Nucleus accumbens (tissue), 56 donors: ENCODE data around the gene ADCY1.
"Not testable (repeated sequence)": the region's sequence is repeated elsewhere in the genome, so short reads cannot be mapped to it uniquely, and the experiment has no call there.

ENCODE experiments used
- DNase-seq, 56 donors: peaks; one replicate each; lab custom pipeline; 2025; lab: John Stamatoyannopoulos, UW

ADCY1 gene

DNA sequence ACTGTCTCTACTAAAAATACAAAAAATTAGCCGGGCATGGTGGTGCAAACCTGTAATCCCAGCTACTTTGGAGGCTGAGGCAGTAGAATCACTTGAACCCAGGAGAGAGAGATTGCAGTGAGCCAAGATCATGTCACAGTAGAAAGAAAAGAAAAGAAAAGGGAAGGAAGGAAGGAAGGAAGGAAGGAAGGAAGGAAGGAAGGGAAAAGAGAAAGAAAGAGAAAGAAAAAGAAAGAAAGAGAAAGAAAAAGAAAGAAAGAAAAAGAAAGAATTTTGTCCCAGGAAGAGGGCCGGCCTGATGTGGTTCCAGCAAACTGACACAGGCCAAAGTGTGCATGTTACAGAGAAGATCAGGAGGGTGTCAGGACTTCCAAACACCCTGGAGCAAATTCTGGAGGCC is 151.1 kb downstream of the ADCY1 start:
- DNase-seq, result not testable (repeated sequence)

DNA sequence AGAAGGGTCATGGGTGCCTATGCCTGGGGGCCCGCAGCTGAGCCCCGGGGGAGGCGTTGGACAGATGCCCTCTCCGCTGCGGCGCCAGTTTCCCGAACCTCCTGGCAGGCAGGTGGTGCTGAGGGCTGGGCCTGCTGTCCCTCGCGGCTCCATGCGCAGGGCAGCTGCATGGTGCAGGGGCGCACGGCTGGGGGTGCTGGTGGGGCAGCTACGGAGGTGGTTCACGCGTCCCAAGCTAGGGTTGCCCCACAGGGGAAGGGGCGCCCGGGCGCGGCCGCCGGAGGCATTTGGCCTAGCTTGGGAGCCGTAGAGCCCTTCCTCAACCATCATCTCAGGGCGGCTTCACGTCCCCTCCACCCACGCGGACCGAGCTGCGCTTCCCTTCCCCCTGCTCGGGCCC is 152.7 kb downstream of the ADCY1 start:
- no peak for DNase-seq

DNA sequence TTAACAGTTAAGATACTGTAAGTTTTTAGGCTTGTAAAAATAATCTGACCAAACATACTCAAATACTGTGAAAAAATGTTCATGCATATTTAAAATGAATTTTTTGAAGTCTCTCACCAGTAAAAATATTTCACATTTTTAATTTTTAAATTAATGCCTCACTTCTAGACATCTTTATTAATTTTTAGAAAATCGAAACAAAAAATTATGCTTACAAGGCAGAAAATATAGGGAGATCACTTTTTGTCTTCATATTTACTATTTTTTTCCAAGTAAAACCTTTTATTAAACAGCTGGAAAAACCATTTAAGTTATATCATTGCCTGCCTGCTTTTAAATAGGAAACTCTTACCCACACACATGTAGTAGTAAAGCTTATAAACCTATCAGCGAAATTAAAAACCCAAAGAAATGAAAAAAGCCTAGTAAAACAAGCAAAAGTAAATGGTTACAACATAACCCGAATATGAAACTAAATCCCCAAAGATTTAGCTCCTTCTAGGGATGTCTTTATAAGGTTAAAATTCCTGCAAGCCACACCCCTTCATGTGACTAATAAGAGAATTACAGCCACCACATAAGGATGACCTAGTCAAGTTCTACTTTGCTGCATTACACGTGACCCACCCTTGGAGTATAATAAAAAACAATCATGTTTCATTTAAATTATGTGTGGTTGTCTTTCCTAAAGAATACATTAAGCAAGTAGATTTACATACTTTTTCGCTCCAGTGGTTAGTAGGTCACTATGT is 157.7 kb downstream of the ADCY1 start:
- not testable (repeated sequence) for DNase-seq

DNA sequence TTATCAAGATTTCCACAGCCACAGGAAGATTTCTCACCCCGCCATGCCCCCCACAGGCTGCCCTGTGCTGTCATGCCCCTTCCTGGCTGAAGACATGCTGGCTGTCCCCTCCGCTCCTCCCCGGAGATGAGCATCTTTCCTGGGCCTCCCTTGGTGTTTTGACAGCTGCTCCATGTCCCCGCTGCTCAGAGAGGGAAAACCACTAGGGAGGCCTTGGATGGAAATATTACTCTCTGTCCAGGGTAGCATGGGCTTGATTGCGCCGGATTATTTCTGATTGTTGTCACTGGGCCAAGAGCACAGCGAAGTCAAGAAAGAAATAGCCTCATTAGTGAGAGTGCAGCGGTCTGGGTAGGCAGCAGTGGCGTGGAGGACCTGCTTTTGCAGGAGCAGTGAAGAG is 164.8 kb downstream of the ADCY1 start:
- DNase-seq, result not testable (repeated sequence)

DNA sequence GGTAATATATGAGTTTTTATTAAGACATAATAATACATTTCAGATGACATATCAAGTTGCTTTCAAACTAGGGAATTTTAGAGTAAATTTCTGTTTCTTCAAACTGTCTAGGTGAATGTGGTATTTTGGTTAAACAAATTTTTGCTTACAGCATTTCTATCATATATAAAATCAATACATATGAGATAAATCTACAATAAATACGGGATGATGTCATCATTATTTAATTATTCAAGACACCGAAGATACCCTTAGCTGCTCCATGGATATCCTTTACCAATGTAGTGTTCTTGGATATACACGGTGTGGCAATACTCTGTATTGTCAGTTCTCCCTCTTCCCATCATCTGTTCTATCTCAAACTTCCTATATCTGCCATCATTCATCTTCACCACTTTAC is 166.4 kb downstream of the ADCY1 start:
- not testable (repeated sequence) for DNase-seq

DNA sequence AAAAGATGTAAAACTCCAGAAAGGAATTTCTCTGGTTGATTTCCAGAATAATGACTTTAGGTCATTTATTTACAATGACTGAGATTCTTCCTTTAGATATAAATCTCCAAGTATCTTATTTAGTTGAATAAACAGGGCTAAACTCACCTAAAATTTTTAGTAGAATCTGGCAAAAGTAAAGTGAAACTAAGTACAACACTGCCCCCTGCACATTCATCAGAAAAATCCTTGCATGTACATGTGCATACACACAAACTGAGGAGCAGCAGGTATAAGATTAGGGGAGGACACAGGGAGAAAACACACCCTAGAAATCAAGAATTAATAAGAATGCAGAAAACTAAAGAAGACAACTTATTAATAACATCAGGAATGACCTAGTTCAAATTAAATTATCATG is 174.8 kb downstream of the ADCY1 start:
- DNase-seq, result peak in 1 of 56 donors; percentile 1

DNA sequence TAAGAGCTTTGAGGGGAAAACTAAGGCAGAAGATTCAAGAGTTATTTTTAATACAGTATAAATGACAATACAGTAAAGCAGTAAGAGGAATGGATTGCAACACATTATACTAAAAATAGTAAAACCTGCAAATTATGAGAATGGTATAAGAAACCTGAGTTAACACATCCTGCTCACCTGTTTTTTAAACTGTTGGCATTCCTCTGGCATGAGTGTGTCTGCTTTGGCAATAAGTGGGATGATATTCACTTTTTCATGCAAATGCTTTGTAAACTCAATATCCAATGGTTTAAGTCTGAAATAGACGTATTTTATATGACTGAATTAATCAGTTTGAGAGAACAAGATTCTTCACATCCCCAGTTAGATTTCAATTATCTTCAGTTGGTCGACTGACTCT is 177.2 kb downstream of the ADCY1 start:
- DNase-seq, result not testable (repeated sequence)

DNA sequence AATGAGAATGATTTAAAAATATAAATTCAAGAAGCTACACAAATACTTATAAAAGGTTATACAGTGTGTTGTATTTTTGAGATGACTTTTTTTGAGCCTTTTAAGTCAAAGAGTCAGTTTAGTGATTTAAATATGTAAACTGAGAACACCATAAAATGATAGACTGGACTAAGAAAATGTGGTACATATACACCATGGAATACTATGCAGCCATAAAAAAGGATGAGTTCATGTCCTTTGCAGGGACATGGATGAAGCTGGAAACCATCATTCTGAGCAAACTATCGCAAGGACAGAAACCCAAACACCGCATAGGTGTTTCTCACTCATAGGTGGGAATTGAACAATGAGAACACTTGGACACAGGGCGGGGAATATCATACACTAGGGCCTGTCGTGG is 182.2 kb downstream of the ADCY1 start:
- DNase-seq, result not testable (repeated sequence)

DNA sequence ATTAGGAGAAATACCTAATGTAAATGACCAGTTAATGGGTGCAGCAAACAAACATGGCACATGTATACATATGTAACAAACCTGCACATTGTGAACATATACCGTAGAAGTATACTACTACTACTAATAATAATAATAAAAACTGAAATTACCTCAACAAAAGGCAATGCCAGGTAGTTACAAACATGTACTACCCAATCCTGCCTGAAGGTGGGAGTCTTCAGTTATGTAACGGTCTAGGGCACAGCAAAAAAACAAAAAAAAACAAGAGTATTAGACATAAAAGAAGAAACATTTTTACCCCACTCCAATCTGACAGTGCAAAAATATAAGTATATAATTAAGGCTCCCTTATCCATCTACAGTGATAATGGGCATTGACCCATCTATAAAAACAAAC is 182.6 kb downstream of the ADCY1 start:
- not testable (repeated sequence) for DNase-seq

DNA sequence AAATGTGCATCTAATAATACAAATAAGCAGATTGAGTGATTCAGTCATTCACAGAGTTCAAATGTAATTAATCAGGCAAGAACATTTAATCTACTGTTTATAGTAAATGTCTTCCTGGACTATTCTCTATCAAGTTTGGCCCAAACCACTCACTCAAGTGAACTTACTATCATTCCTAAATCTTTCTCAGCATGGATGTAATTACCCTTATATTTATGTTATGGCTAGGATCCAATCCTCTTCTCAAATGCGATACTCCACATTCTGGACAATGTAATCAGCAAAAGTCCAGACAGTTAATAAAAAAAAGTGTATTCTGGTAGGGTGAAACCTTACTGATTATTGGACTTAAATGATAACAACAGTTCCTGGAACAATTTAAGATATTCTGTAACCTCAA is 185.3 kb downstream of the ADCY1 start:
- DNase-seq, result not testable (repeated sequence)

DNA sequence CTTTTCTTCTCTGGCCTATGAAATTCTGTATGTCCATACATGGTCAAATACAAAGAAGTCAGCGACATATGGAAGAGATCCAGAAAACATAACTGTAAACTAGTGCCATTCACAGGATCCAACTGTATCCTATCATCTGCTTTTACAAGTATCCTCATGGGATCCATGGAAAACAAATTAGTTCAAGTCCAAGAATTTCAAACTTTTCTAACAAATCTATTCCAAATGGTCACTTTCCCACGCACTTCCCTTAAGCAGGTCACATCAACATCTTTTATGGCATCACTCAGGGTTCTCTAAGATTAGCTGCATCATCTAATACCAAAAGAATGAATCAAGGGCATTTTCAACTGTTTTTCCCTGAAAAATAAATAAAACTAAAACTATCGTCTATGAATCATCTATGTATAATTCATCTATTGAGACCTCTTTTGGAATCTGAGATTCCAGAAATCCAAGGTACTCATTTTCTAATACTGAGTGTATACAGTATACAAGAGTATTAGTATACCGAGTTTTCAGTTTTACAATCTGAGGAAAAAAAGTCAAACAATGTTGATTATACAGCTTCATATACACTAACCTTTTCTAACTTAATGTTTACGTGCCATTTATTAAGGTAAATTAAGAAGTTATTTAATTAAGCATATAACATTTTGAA is 187.5 kb downstream of the ADCY1 start:
- not testable (repeated sequence) for DNase-seq

DNA sequence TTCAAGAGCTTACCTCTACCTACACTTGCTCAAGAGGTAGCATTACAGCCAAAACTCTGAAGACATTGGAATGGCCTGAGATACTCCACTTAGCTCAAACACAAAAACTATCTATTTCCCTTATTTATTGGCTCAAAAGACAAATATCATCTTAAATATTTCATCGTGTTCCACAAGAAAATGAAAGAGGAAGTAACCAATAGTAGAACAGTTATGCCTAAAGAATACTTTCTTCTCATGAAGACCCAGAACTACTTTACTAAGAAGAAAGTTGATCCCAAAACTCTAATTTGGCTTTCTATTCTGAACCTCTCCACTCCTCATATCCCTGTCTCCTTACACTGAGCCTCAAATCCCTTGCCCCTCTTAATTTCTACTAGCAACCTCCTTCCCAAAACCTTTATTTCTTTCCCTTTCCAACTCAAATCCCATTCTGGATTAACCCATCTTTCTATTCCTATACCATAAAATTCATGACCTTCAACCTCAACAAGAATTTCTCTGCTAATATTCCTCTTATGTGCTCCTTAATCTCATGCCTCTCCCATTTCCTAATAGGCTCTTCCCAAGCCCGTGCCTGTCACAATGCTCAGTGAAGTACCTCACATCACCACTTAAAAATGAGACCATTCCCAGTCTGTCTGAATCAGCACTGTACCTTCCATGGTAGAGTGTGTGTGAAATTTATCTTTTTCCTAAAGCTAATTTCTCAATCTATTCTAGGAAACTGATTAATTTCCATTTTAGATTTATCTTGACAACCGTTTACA is 188.2 kb downstream of the ADCY1 start:
- not testable (repeated sequence) for DNase-seq

DNA sequence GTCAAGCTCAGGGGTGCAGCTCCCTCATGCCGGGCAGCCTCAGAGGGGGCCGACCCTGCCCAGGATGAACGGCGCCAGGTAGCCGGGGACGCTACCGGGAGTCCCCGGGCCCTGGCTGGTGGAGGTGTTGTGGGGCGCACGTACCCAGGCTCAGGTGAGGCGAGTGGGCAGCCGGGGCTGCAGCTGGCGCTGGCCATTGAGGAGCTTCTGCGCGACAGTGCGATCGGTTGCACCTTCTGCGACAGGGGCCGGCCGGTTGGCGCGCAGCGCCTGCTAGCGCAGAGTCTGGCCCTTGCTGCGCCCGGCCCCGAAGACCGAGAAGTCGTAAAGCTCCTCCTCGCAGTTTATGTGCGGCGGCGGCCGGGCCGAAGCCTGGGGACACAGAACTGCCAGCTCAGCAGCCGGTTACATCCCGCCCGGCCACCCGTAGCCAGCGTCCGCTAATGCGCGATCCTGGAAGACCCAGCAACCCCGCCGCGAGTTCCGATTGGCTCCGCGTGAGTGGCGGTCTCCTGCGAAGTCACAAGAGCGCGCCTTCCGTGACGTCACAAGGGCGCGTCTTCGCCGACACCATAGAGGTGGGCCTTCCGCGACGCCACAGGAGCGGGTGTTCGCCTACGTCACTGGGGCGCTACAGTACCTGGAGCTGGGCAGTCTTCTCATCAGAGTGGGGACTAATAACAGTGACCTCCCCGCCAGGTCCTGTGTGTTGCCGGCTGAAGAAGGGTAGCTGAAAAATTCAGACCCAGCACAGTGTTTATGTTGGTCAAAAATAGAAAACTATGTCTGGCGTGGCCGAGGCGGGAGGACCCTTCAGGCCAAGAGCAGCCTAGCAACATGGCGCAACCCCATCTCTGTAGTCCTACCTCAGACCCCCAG is 194.6 kb downstream of the ADCY1 start:
- DNase-seq, result peak; percentile 57 to 99 (median 94)

DNA sequence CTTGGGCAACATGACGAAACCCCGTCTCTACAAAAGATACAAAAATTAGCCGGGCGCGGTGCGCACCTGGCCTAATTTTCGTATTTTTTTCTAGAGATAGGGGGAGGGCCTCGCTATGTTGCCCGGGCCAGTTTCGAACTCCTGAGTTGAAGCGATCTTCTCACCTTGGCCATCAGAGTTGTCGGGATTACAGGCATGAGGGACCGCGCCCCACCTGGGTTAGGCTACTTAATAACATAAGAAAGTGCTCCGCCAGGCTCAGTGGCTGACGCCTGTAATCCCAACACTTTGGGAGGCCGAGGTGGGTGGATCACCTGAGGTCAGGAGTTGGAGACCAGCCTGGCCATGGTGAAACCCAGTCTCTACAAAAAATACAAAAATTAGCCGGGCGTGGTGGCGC is 195.5 kb downstream of the ADCY1 start:
- DNase-seq, result peak in 1 of 56 donors; percentile 1
